Pancreas (tissue), 10 donors: ENCODE data around the gene CBFA2T2. TPM values are rescaled to one million over a fixed set of nuclear protein-coding genes. Genes with fewer than 3 reads are reported as not detected.

Source experiments
- ATAC-seq, 4 donors: fragments of 200-7000 bp; cut with Tn5 transposase; one replicate each; pipeline versions ENCODE4 v1.8.0 to v1.9.1; 2020; ENCODE audit warnings: mild to moderate bottlenecking in 4 of 4, moderate library complexity in 4 of 4
- DNase-seq, 6 donors: peaks; one replicate each; pipeline ENCODE4 v3.0.0-alpha.2; 2020
- FAIRE-seq: peaks from 2 replicates; lab custom pipeline; 2012; peaks lifted over from hg19 to GRCh38; lab: Jason Lieb, UNC
- H3K27ac ChIP-seq, 4 donors: fragments of 200-600 bp; sonication (generic); 1 replicate in 3 of 4; 2 replicates in 1 of 4; pipeline versions ENCODE4 v1.5.0 to v1.8.0; 2020
- H3K27me3 ChIP-seq, 4 donors: fragments of 200-600 bp; one replicate each; pipeline ENCODE4 v1.8.0; 2021
- H3K36me3 ChIP-seq, 3 donors: fragments of 200-600 bp; sonication (generic) in 1 of 3; one replicate each; pipeline versions ENCODE4 v1.5.0 to v1.8.0; 2020 to 2021
- H3K4me1 ChIP-seq, 3 donors: fragments of 200-600 bp; one replicate each; pipeline ENCODE4 v1.8.0; 2021
- H3K4me3 ChIP-seq, 4 donors: fragments of 200-600 bp; sonication (generic) in 2 of 4; one replicate each; pipeline versions ENCODE4 v1.5.0 to v1.8.0; 2020 to 2021
- H3K9me3 ChIP-seq, 4 donors: fragments of 200-600 bp; one replicate each; pipeline ENCODE4 v1.8.0; 2021
- CTCF ChIP-seq, 4 donors: fragments of 200-600 bp; sonication (generic) in 3 of 4; IDR thresholded peaks; one replicate each; pipeline versions ENCODE4 v1.5.0 to v1.8.0; 2021; ENCODE audit warnings: antibody characterized with exemption in 4 of 4
- WGBS, 2 donors: extraction: QIAGEN DNeasy Blood & Tissue Kit; methylation state at CpG; one replicate each; pipeline ENCODE4 v1.1.7; 2013; 5-methylcytosine and 5-hydroxymethylcytosine counted together
- intact Hi-C, 3 donors: fragments of 100-400 bp; cut with DNase I; formaldehyde crosslinking; loops; one replicate each; pipeline versions ENCODE4 v1.11.1 to v1.14.2; 2022
- polyA plus RNA-seq, 2 donors: library from polyadenylated mRNA; stranded (reverse); fragments of 200-250 nt; gene quantifications; one replicate each; pipeline ENCODE4 v1.2.3, GENCODE V29; 2013
- total RNA-seq, 6 donors: library from RNA; stranded (reverse); fragmentation: NEBNext Ultra II Directional in 4 of 6; extraction: Animal tissue kit (Norgen Biotek cat#: 25700) in 4 of 6; gene quantifications; one replicate each; pipeline versions ENCODE4 v1.2.1 to v1.2.4, GENCODE V29; 2021 to 2023
- donor health status: healthy with polysubstance abuse.
- donor health status: DM: no; HTN: no; CAD: no; lungs with moderate emphysema.
- donor health status: DM: no; HTN: no; CAD: no.
- donor health status: control.
- donor health status: control.
- donor health status: Bipolar disorder and iron deficiency.
- donor health status: DM: yes; HTN: yes; CAD: no.
- donor health status: DM: no; HTN: no; CAD: no.
- donor health status: DM: no; HTN: no; CAD: no.
- donor health status: DM: yes; HTN: yes; CAD: no.

Gene CBFA2T2
- total and polyA plus RNA-seq, 8 donors, result 4.7 to 11.6 (median 7.5) TPM

- ATAC-seq (peak; percentile 7 to 23 (median 13)), DNase-seq (peak in 1 of 6 donors; percentile 5), FAIRE-seq (no peak)
- Histone ChIP-seq H3K4me3 (peak overlapping the region; percentile 58 to 73 (median 72)), H3K36me3 (no peaks in the 10 kb centered on the region), H3K9me3 (no peaks in the 10 kb centered on the region), H3K4me1 (peaks cover 0 to 9% (median 0%) of the 10 kb centered on the region in 3 donors), H3K27ac (peak overlapping the region in 3 of 4 donors; percentile 28 to 55 (median 52)), H3K27me3 (no peaks in the 10 kb centered on the region)
- WGBS, 2 donors, result 10 to 17% methylated on average over 15 to 29 of the region's 29 CpGs
- intact Hi-C loops, result loop anchor here in 2 of 3 donors (5.0 to 10.0 kb wide), 2 partner anchors 131 to 221 kb away; no protein-coding TSS in a partner anchor
- TF ChIP-seq CTCF (IDR thresholded peaks at IDR 0.05), result no peak
These were observed 183.8 kb downstream of the CBFA2T2 start for GRCh38 chr20:33673410-33674293.

- H3K4me3 ChIP-seq, result peak within 1 kb of the TSS; percentile 58 to 73 (median 72)
- no peak for FAIRE-seq
These were observed 184.6 kb downstream of the CBFA2T2 start, which contains the start of gene NECAB3 for GRCh38 chr20:33674294-33675135. Gene NECAB3, minus strand, starts transcription at chr20:33674428. Its CDS starts 76 bp downstream, at chr20:33674352.

GRCh38 chr20:33675136-33675959 is 185.5 kb downstream of the CBFA2T2 start:
- ATAC-seq, result no peak
- DNase-seq, result no peak
- FAIRE-seq, result no peak
- peak overlapping the region in 2 of 4 donors; percentile 29 to 59 for H3K27ac ChIP-seq
- H3K9me3 ChIP-seq, result no peaks in the 10 kb centered on the region
- peaks cover 0 to 9% (median 0%) of the 10 kb centered on the region in 3 donors for H3K4me1 ChIP-seq
- no peaks in the 10 kb centered on the region for H3K27me3 ChIP-seq
- H3K36me3 ChIP-seq, result no peaks in the 10 kb centered on the region
- WGBS, 2 donors, result 58 to 65% methylated on average over 16 of the region's 16 CpGs
- intact Hi-C loops, result loop anchor here in 1 of 3 donors (10.0 kb wide), 1 partner anchor 129 kb away; no protein-coding TSS in a partner anchor
- no peak for TF ChIP-seq CTCF (IDR thresholded peaks at IDR 0.05)
- H3K4me3 ChIP-seq, result peak overlapping the region in 3 of 4 donors; percentile 71 to 73 (median 72)

More at GRCh38 chr20:33674294-33675135, 184.6 kb downstream of the CBFA2T2 start, which contains the start of gene NECAB3:
- intact Hi-C loops, result loop anchor here in 2 of 3 donors (5.0 to 10.0 kb wide), 2 partner anchors 130 to 222 kb away; no protein-coding TSS in a partner anchor
- Histone ChIP-seq H3K9me3 (no peaks in the 10 kb centered on the region), H3K36me3 (no peaks in the 10 kb centered on the region), H3K27me3 (no peaks in the 10 kb centered on the region), H3K4me1 (peaks cover 0 to 9% (median 0%) of the 10 kb centered on the region in 3 donors), H3K27ac (peak within 1 kb of the TSS in 3 of 4 donors; percentile 45 to 59 (median 55))
- 6 to 7% methylated on average over 36 to 73 of the region's 73 CpGs for WGBS, 2 donors
- DNase-seq, result peak; percentile 74 to 95 (median 88)
- peak; percentile 90 to 94 (median 92) for ATAC-seq
- TF ChIP-seq CTCF (IDR thresholded peaks at IDR 0.05), result no peak

GRCh38 chr20:33676121-33676520 is 186.2 kb downstream of the CBFA2T2 start:
- peaks cover 0 to 9% (median 0%) of the 10 kb centered on the region in 3 donors for H3K4me1 ChIP-seq

More at GRCh38 chr20:33676121-33676520, 186.2 kb downstream of the CBFA2T2 start:
- ATAC-seq, result no peak
- FAIRE-seq, result no peak
- no peaks in the 10 kb centered on the region for H3K27me3 ChIP-seq
- H3K4me3 ChIP-seq, result no peak overlapping the region
- 91 to 93% methylated on average over 11 of the region's 11 CpGs for WGBS, 2 donors
- intact Hi-C loops, result loop anchor here in 1 of 3 donors (10.0 kb wide), 1 partner anchor 129 kb away; no protein-coding TSS in a partner anchor
- TF ChIP-seq CTCF (IDR thresholded peaks at IDR 0.05), result no peak
- no peak for DNase-seq
- H3K9me3 ChIP-seq, result no peaks in the 10 kb centered on the region
- no peak overlapping the region for H3K27ac ChIP-seq
- no peaks in the 10 kb centered on the region for H3K36me3 ChIP-seq
